MCF 10A (cell line): Measurements from ENCODE around the gene IGFL2. TPM values are rescaled to one million over a fixed set of nuclear protein-coding genes. Genes with fewer than 3 reads are reported as not detected.
"Not testable (repeated sequence)": the region's sequence is repeated elsewhere in the genome, so short reads cannot be mapped to it uniquely, and the experiment has no call there.

ENCODE experiments used
- Bru-seq: library from RNA; stranded (reverse); fragments of 400-500 nt; gene quantifications from one replicate; lab custom pipeline; 2021; lab: Mats Ljungman, UMichigan
- BruChase-seq, 2 experiments: library from RNA; stranded (reverse); fragments of 400-500 nt; gene quantifications; one replicate each; lab custom pipeline; 2021; lab: Mats Ljungman, UMichigan
- BruUV-seq: library from RNA; stranded (reverse); fragments of 400-500 nt; replicated peaks from 2 replicates; lab custom pipeline; 2021; lab: Mats Ljungman, UMichigan
- CTCF ChIA-PET: fragments of 300-600 bp; sonication (Branson Sonifier 250); formaldehyde crosslinking; extraction: SDS; loops from one replicate; lab custom pipeline; 2021; ENCODE audit warnings: antibody characterized with exemption, inconsistent platforms; lab: Yijun Ruan, JAX
- POLR2A ChIA-PET: fragments of 300-600, 350-650 bp; sonication (Branson Sonifier 250); formaldehyde crosslinking; extraction: SDS; loops from one replicate; lab custom pipeline; 2020; ENCODE audit warnings: antibody characterized with exemption, inconsistent platforms; lab: Yijun Ruan, JAX
- DNase-seq: peaks from one replicate; pipeline ENCODE4 v3.0.0-alpha.2; 2018; ENCODE audit not compliant: unreplicated experiment
- H3K27ac Mint-ChIP-seq: one replicate; pipeline ENCODE4 v1.8.0; 2022; ENCODE audit warnings: mild to moderate bottlenecking, low read depth, mixed read lengths; ENCODE audit not compliant: unreplicated experiment
- H3K27me3 Mint-ChIP-seq: one replicate; pipeline ENCODE4 v1.8.0; 2022; ENCODE audit warnings: mixed read lengths; ENCODE audit not compliant: insufficient read depth, unreplicated experiment
- H3K36me3 Mint-ChIP-seq: one replicate; pipeline ENCODE4 v1.8.0; 2022; ENCODE audit warnings: mild to moderate bottlenecking, moderate library complexity, mixed read lengths; ENCODE audit not compliant: insufficient read depth, unreplicated experiment
- H3K4me1 Mint-ChIP-seq: one replicate; pipeline ENCODE4 v1.8.0; 2022; ENCODE audit warnings: mixed read lengths; ENCODE audit not compliant: insufficient read depth, unreplicated experiment
- H3K4me3 Mint-ChIP-seq: one replicate; pipeline ENCODE4 v1.8.0; 2022; ENCODE audit warnings: mild to moderate bottlenecking, moderate library complexity, mixed read lengths; ENCODE audit not compliant: unreplicated experiment
- H3K9me3 Mint-ChIP-seq: one replicate; pipeline ENCODE4 v1.8.0; 2022; ENCODE audit warnings: mixed read lengths; ENCODE audit not compliant: unreplicated experiment
- intact Hi-C: fragments of 100-400 bp; cut with micrococcal nuclease; formaldehyde crosslinking; loops from 2 replicates; pipeline ENCODE4 v1.14.1; 2022
- long read RNA-seq: library from polyadenylated mRNA; stranded (forward); transcript quantifications from one replicate; pipeline ENCODE4 v2.0.0, GENCODE V29; 2022
- total RNA-seq: library from RNA; stranded (reverse); gene quantifications from 2 replicates; pipeline ENCODE4 v1.2.3, GENCODE V29; 2022
- TF ChIP-seq, protein P1 (sequence below): fragments of 200-600 bp; IDR thresholded peaks from one replicate; pipeline ENCODE4 v1.8.0; 2022; ENCODE audit warnings: antibody characterized with exemption, mild to moderate bottlenecking; ENCODE audit not compliant: unreplicated experiment

Gene IGFL2
- total RNA-seq (1.3 TPM in 1 of 2 replicates, not detected in the other), Bru-seq, nascent RNA (not detected), BruChase-seq, experiment 1, labeled RNA remaining after a 6-hour chase (percentile 24 among the genes with signal in this experiment), BruChase-seq, experiment 2, labeled RNA remaining after a 2-hour chase (percentile 23 among the genes with signal in this experiment)
- long read RNA-seq, partial matches to known transcripts: 0 of 1 reads
- long read RNA-seq, other reads (novel, unspliced or antisense): 0 of 1 reads

DNA sequence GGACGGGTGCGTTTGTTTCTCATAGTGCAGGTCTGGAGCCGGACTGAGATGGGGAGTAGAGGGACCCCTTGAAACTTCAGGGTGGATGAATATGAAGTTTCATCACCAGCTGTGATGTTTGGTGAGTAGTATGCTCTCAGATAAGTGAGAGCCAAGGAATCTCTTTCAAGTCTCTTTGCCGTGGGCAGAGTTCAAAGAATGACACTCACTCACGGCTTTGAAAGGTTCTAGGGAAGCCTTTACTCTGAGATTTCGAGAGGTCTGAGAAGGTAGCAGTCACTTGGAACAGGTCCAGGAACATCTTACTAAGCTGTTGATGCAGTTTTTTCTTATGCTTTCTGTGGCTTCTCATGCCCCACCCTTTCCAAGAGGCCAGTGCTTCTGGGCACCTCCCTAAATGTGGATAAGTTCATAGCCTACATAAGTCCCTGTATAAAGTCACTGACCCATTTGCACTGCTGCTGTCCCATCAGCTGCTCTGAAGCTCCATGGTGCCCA is at the start of gene IGFL2:
Gene IGFL2, plus strand, starts transcription at position 448 of the 498 bp plus-strand sequence. Its CDS starts 41 bp downstream, at position 489.
- POLR2A ChIA-PET: interaction anchor here (0.6 to 2.1 kb wide), 6 partner anchors 8 to 112 kb away, joined by 3 to 14 read pairs (median 4); no protein-coding TSS in a partner anchor
- CTCF ChIA-PET: interaction anchor here (0.6 to 1.8 kb wide), 6 partner anchors 12 to 540 kb away, joined by 3 to 6 read pairs (median 3); no protein-coding TSS in a partner anchor
- peak; percentile 58 for DNase-seq
- BruUV-seq: no TSS peak
- Mint-ChIP-seq H3K27ac (peak within 1 kb of the TSS; percentile 90), H3K4me1 (peaks cover 32% of the 10 kb centered on the region), H3K4me3 (no peak within 1 kb of the TSS), H3K27me3 (no peaks in the 10 kb centered on the region), H3K9me3 (no peaks in the 10 kb centered on the region), H3K36me3 (no peaks in the 10 kb centered on the region)
- TF ChIP-seq, protein P1, sequence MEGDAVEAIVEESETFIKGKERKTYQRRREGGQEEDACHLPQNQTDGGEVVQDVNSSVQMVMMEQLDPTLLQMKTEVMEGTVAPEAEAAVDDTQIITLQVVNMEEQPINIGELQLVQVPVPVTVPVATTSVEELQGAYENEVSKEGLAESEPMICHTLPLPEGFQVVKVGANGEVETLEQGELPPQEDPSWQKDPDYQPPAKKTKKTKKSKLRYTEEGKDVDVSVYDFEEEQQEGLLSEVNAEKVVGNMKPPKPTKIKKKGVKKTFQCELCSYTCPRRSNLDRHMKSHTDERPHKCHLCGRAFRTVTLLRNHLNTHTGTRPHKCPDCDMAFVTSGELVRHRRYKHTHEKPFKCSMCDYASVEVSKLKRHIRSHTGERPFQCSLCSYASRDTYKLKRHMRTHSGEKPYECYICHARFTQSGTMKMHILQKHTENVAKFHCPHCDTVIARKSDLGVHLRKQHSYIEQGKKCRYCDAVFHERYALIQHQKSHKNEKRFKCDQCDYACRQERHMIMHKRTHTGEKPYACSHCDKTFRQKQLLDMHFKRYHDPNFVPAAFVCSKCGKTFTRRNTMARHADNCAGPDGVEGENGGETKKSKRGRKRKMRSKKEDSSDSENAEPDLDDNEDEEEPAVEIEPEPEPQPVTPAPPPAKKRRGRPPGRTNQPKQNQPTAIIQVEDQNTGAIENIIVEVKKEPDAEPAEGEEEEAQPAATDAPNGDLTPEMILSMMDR: no peak
- intact Hi-C loops: no loop called here

DNA sequence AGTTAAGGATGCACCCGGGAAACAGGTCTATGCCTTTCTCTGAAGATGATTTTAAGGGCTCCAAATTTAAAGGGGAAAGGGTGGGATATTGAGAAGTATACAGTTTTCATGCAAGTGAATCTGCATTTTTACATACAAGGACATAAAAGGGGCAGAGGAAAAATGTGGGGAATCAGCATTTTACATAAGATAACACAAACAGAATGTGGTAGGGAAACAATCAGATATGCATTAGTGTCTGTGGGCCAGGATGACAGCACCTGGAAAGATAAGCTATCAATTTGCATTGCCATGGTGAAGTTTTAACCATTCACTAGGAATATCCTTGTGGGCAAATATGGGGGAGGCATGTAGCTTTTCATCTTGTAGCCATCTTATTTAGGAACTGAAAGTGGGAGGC is 47.7 kb upstream of the IGFL2 start:
- no peak overlapping the region for H3K27ac Mint-ChIP-seq
- no TSS peak for BruUV-seq

DNA sequence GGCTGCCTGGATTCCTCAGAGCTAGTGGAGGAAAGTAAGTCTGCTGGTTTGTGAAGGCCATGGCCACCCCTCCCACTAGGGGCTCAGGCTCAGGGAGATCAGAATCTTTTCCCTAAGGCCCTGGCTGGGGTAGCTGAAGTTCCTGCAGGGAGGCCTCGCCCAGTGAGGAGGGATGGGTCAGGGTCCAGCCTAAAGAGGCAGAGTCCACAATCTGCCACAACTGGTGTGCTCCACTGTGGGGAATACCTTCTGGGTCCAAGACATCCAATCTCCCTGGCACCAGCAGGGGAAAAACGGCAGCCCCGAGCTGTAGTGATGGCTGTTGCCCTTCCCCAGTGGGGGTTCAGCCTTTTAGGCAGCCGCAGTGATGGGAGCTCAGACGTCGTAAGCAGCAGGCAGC is 46.7 kb upstream of the IGFL2 start:
- H3K27ac Mint-ChIP-seq: no peak overlapping the region
- POLR2A ChIA-PET: interaction anchor here (1.2 kb wide), 1 partner anchor 14 kb away, joined by 4 read pairs; no protein-coding TSS in a partner anchor
- no peaks in the 10 kb centered on the region for H3K36me3 Mint-ChIP-seq
- intact Hi-C loops: no loop called here
- no peak overlapping the region for H3K4me3 Mint-ChIP-seq
- no peak for DNase-seq
- H3K9me3 Mint-ChIP-seq: peaks cover 14% of the 10 kb centered on the region
- BruUV-seq: no TSS peak
- H3K27me3 Mint-ChIP-seq: peaks cover 18% of the 10 kb centered on the region
- no peaks in the 10 kb centered on the region for H3K4me1 Mint-ChIP-seq
- TF ChIP-seq, protein P1: no peak
- CTCF ChIA-PET: interaction anchor here (0.7 to 1.7 kb wide), 5 partner anchors 22 to 88 kb away, joined by 3 to 6 read pairs (median 3); no protein-coding TSS in a partner anchor

More for the DNA sequence above, 47.7 kb upstream of the IGFL2 start:
- Mint-ChIP-seq H3K9me3 (peaks cover 14% of the 10 kb centered on the region), H3K4me1 (no peaks in the 10 kb centered on the region), H3K36me3 (no peaks in the 10 kb centered on the region), H3K4me3 (no peak overlapping the region), H3K27me3 (peaks cover 25% of the 10 kb centered on the region)
- ChIA-PET POLR2A (interaction anchor here (1.2 kb wide), 1 partner anchor 15 kb away, joined by 4 read pairs; no protein-coding TSS in a partner anchor), CTCF (interaction anchor here (1.3 to 1.7 kb wide), 2 partner anchors 23 to 89 kb away, joined by 4 to 6 read pairs; no protein-coding TSS in a partner anchor)
- intact Hi-C loops: no loop called here
- TF ChIP-seq, protein P1: no peak
- DNase-seq: no peak

DNA sequence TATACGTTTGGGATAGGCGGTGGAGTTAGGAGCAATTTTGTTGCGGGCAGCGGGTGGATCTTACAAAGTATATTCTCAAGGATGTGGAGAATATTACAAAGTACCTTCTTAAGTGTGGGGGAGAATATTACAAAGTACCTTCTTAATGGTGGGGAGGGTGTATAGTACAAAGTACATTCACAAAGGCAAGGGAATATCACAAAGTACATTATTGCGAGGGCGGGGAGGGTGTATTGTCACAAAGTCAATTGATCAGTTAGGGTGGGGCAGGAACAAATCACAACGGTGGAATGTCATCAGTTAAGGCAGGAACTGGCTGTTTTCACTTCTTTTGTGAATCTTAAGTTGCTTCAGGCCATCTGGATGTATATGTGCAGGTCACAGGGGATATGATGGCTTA is 45.7 kb upstream of the IGFL2 start:
- intact Hi-C loops, H3K4me3 Mint-ChIP-seq, POLR2A ChIA-PET, BruUV-seq, H3K27me3 Mint-ChIP-seq, H3K9me3 Mint-ChIP-seq, H3K36me3 Mint-ChIP-seq, H3K4me1 Mint-ChIP-seq, DNase-seq, H3K27ac Mint-ChIP-seq: not testable (repeated sequence)
- CTCF ChIA-PET: interaction anchor here (0.9 to 1.1 kb wide), 2 partner anchors 13 to 23 kb away, joined by 3 read pairs; no protein-coding TSS in a partner anchor
